Coronary artery (tissue), 2 donors: ENCODE results near the gene AKR1C4.
"Not testable (repeated sequence)": the region's sequence is repeated elsewhere in the genome, so short reads cannot be mapped to it uniquely, and the experiment has no call there.

Experiments
- DNase-seq: peaks from one replicate; pipeline ENCODE4 v3.0.0-alpha.2; 2017; ENCODE audit warnings: low spot score
- H3K27ac ChIP-seq, 2 donors: fragments of 200-600 bp; sonication (generic); one replicate each; pipeline ENCODE4 v1.5.1; 2016 to 2019
- H3K4me3 ChIP-seq: fragments of 200-600 bp; sonication (generic); 2 replicates; pipeline ENCODE4 v1.5.1; 2016; ENCODE audit warnings: mild to moderate bottlenecking, moderate library complexity
- CTCF ChIP-seq: fragments of 200-600 bp; sonication (generic); IDR thresholded peaks from one replicate; pipeline ENCODE4 v1.5.1; 2019; ENCODE audit warnings: antibody characterized with exemption

The AKR1C4 gene

GRCh38 chr10:5234106-5234860 lies 37.6 kb downstream of the AKR1C4 start:
- H3K4me3 ChIP-seq, result no peak overlapping the region
- no peak for TF ChIP-seq CTCF
- DNase-seq, result no peak
- no peak overlapping the region for H3K27ac ChIP-seq

DNA sequence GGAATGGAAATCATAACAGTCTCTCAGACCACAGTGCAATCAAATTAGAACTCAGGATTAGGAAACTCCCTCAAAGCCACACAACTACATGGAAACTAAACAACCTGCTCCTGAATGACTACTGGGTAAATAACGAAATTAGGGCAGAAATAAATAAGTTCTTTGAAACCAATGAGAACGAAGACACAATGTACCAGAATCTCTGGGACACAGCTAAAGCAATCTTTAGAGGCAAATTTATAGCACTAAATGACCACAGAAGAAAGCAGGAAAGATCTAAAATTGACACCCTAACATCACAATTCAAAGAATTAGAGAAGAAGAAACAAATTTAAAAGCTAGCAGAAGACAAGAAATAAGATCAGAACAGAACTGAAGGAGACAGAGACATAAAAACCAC lies 40.9 kb downstream of the AKR1C4 start:
- H3K27ac ChIP-seq, DNase-seq, H3K4me3 ChIP-seq: not testable (repeated sequence)

DNA sequence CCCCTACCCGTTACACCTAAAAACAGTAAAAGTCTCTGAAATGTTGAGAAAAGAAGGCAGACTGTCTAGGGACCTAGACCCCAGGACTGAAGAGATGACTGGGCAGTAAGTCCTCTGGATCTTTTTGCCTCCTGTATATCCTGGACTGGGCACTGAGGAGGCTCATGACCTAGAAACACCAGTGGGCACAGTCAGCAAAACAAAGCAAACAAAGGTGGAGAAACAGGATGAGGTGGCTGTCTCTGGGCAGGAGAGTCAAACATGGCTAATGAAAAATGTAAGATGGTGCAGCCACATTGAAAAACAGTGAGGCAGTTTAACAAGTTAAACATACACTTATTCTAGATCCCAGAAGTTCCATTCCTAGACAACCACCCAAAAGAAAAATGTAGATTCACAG lies 45.9 kb downstream of the AKR1C4 start:
- DNase-seq, result no peak
- no peak for TF ChIP-seq CTCF
- H3K27ac ChIP-seq, result no peak overlapping the region
- H3K4me3 ChIP-seq, result no peak overlapping the region

- Histone ChIP-seq H3K27ac (no peak overlapping the region), H3K4me3 (no peak overlapping the region)
- TF ChIP-seq CTCF, result no peak
- no peak for DNase-seq
Observed at GRCh38 chr10:5243521-5243987, 46.9 kb downstream of the AKR1C4 start.

DNA sequence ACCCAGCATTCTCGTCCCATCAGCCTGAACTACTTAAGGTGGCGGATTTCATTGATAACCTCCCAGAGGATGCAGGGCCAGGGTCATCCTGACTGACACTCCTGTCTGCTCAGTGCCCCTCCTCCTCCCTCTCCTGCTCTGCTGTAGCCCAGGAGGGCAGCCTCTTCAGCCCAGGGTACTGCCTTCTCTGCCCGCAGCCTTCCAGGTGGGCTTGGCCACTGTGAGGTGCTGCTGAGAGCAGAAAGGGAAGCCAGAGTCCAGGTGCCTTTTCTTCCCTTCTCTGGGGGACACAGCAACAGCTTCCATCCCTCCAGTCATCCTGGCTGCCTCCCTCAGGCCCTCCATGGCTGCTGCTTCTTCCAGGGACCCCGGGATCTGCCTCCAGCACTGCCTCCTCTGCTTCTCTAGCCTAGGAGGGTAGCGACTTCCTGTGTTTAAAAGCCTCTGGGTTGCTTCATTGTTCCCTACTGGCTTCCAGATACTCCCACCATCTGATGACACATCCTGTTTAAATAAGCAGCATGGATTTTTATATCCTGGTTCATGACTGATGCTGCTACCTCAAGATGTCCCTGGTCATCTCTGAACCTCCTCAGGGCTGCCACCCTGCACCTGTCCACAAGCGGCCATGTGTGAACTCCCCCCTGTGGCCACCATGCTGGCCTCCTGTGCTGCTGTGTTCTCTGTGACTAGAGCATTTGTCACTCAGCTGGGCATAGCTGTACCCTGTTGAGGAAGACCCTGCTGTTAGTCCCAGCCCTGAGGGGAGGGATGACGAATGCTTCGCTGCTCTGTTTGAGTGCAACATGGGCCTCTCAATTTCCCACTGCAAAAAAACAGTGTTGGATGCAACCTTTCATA lies 55.8 kb downstream of the AKR1C4 start:
- Histone ChIP-seq H3K4me3 (no peak overlapping the region), H3K27ac (no peak overlapping the region)
- no peak for TF ChIP-seq CTCF
- DNase-seq, result no peak

- DNase-seq, result no peak
- H3K27ac ChIP-seq, result no peak overlapping the region
- no peak for TF ChIP-seq CTCF
Observed at GRCh38 chr10:5254488-5254887, 57.9 kb downstream of the AKR1C4 start.

GRCh38 chr10:5257768-5258167 lies 61.1 kb downstream of the AKR1C4 start:
- H3K27ac ChIP-seq, DNase-seq, H3K4me3 ChIP-seq: not testable (repeated sequence)

More at GRCh38 chr10:5254488-5254887, 57.9 kb downstream of the AKR1C4 start:
- no peak overlapping the region for H3K4me3 ChIP-seq
